M059J (cell line): Measurements from ENCODE around the gene HOXA7. TPM values are rescaled to one million over a fixed set of nuclear protein-coding genes. Genes with fewer than 3 reads are reported as not detected.

Source experiments
- DNase-seq: peaks from one replicate; pipeline ENCODE4 v3.0.0-alpha.2; 2012; ENCODE audit warnings: low read depth
- total RNA-seq: library from RNA; depleted of rRNA; stranded (reverse); fragments of >200 nt; shearing (Covaris generic); gene quantifications from 2 replicates; pipeline ENCODE4 v1.2.3, GENCODE V29; 2014

HOXA7 gene
- total RNA-seq, 1 experiment from 2014 or later: 3.7 TPM

GRCh38 chr7:27134392-27134791 lies 22.1 kb downstream of the HOXA7 start:
- peak; percentile 97 for DNase-seq

- DNase-seq: no peak
These were observed 22.9 kb downstream of the HOXA7 start for GRCh38 chr7:27133409-27134231.

- no peak for DNase-seq
These were observed 23.5 kb downstream of the HOXA7 start for GRCh38 chr7:27132978-27133377.

- no peak for DNase-seq
These were observed 24.3 kb downstream of the HOXA7 start for GRCh38 chr7:27132214-27132613.

- no peak for DNase-seq
These were observed 25.1 kb downstream of the HOXA7 start for GRCh38 chr7:27131390-27131819.

GRCh38 chr7:27130540-27131389 lies 25.7 kb downstream of the HOXA7 start, which contains the start of gene HOXA4:
HOXA4 (minus strand) TSS chr7:27130757; CDS start chr7:27130733, 24 bp downstream.
- DNase-seq: peak; percentile 89

- peak; percentile 66 for DNase-seq
These were observed 26.5 kb downstream of the HOXA7 start for GRCh38 chr7:27129729-27130539.

- DNase-seq: no peak
These were observed 27.4 kb downstream of the HOXA7 start for GRCh38 chr7:27128776-27129728.

- no peak for DNase-seq
These were observed 28.4 kb downstream of the HOXA7 start for GRCh38 chr7:27128034-27128433.

- no peak for DNase-seq
These were observed 29.7 kb downstream of the HOXA7 start for GRCh38 chr7:27126596-27127327.

- no peak for DNase-seq
These were observed 30.5 kb downstream of the HOXA7 start for GRCh38 chr7:27125986-27126394.

GRCh38 chr7:27124902-27125689 lies 31.4 kb downstream of the HOXA7 start:
- DNase-seq: no peak

GRCh38 chr7:27124096-27124901 lies 32.2 kb downstream of the HOXA7 start:
- DNase-seq: no peak

- no peak for DNase-seq
These were observed 32.9 kb downstream of the HOXA7 start for GRCh38 chr7:27123477-27124053.

GRCh38 chr7:27123007-27123476 lies 33.4 kb downstream of the HOXA7 start:
- no peak for DNase-seq

GRCh38 chr7:27122077-27122910 lies 34.2 kb downstream of the HOXA7 start:
- DNase-seq: no peak

- DNase-seq: no peak
These were observed 34.8 kb downstream of the HOXA7 start for GRCh38 chr7:27121684-27122076.
